Occipital lobe (tissue), 2 donors: Measurements from ENCODE around the gene FAM193A. TPM values are rescaled to one million over a fixed set of nuclear protein-coding genes. Genes with fewer than 3 reads are reported as not detected.
"Not testable (repeated sequence)": the region's sequence is repeated elsewhere in the genome, so short reads cannot be mapped to it uniquely, and the experiment has no call there.

Experiments used
- DNase-seq: peaks from one replicate; lab custom pipeline; 2025; lab: John Stamatoyannopoulos, UW
- total RNA-seq: library from RNA; depleted of rRNA; stranded (reverse); fragments of >200 nt; gene quantifications from one replicate; pipeline ENCODE4 v1.2.3, GENCODE V29; 2014

FAM193A gene
- total RNA-seq, 1 donor from 2014 or later, result 15.0 TPM

DNA sequence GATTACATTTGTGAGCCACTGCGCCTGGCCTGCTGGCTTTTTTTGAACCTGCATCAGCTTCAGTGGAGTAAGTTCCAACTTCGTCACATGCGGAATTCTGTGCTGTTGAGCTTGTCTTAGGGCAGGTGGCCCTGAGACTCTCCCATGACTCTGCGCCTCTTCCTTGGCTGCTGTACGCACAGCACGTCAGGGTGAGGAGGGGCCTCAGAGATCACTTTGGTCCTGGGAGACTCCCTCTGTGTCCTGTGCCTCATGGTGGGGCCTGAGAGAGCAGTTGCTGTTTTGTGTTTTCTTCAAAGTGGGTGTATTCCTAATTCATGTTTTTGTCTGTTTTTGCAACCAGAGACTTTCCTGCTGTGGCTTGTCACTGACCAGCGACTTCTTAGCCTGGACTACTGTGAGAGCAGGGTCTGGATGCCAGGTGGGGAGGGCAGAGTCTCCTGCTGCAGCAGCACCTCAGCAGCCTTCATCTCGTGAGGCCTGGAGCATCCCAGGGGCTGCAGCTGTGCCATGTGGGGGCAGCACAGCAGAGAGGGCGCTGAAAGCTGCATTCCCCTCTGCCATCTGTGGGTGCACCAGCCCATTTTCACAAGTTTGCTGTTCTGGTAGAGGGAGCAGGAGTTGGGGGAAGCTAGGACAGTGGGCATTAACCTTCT lies 111.8 kb downstream of the FAM193A start:
- DNase-seq, result no peak

DNA sequence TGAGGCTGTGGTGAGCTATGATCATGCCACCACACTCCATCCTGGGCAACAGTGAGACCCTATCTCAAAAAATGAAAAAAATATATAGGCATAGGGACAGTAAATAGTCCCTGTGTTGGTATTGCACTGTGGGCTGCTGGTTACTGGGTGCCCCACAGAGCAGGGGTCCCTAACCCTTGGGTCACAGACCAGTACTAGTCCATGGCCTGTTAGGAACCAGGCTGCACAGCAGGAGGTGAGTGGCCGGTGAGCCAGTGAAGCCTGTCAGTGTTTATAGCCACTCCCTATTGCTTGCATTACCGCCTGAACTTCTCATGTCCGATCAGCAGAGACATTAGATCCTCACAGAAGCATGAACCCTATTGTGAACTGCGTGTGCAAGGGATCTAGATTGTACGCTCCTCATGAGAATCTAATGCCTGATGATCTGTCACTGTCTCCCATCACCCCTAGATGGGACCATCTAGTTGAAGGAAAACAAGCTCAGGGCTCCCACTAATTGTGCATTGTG lies 113.2 kb downstream of the FAM193A start:
- no peak for DNase-seq

GRCh38 chr4:2650276-2650675 lies 113.8 kb downstream of the FAM193A start:
- no peak for DNase-seq

GRCh38 chr4:2651546-2651945 lies 115.1 kb downstream of the FAM193A start:
- DNase-seq, result no peak

DNA sequence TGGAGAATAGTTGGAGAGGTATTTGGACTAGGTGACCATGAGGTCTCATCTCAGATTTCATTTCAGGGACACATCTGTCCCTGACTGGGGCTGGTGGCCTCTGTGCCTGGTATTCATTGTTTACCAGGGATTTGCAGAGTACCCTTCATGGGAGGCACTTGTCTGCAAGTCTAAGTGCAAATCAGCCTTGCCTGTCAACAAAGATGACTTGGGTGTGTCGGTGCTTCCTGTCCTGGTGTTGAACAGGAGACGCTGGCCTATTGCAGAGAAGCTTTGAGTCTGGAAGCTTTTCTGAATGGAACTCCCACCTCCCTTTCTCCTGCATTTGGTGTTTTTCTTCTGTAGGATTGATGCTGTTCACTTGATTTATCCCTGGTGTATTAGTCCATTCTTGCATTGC lies 115.6 kb downstream of the FAM193A start:
- no peak for DNase-seq

- DNase-seq, result no peak
Observed at GRCh38 chr4:2652415-2653160, 116.1 kb downstream of the FAM193A start.

- DNase-seq, result no peak
Observed at GRCh38 chr4:2660596-2661211, 124.3 kb downstream of the FAM193A start.

GRCh38 chr4:2662598-2662997 lies 126.2 kb downstream of the FAM193A start:
- no peak for DNase-seq

- DNase-seq, result no peak
Observed at GRCh38 chr4:2663275-2663674, 126.8 kb downstream of the FAM193A start.

GRCh38 chr4:2666722-2667247 lies 130.3 kb downstream of the FAM193A start:
- DNase-seq, result no peak

GRCh38 chr4:2667428-2667827 lies 131.0 kb downstream of the FAM193A start:
- DNase-seq, result no peak

DNA sequence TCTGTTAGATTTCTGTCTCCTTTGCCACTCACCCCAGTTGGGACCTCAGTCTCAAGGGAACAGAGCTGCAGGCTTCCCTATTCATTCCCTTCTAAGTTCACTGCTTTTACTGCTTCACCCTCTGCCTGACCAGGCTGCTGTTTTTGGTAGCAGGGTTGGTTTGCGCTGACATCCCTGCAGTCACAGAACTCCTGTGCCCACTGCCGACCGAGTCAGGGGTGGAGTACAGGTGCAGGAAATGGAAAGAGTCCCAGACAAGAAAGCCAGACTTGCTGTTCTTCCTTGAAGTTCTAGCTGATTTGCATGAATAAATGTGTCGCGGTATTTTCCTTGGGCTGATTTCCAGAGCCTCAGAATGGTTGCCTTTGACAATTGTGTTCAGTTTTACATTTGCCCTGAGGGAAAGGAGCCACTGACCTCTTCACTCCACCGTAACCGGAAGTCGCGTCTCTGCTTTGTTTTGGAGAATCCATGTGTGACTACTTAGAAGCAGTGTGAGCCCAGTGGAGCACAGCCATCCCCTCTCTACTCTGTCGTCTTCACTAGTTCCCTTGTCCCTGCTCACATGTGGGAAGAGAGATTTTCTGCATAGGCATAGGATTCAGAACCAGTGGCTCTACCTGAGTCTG lies 134.9 kb downstream of the FAM193A start:
- DNase-seq, result no peak

GRCh38 chr4:2672082-2672481 lies 135.6 kb downstream of the FAM193A start:
- no peak for DNase-seq

DNA sequence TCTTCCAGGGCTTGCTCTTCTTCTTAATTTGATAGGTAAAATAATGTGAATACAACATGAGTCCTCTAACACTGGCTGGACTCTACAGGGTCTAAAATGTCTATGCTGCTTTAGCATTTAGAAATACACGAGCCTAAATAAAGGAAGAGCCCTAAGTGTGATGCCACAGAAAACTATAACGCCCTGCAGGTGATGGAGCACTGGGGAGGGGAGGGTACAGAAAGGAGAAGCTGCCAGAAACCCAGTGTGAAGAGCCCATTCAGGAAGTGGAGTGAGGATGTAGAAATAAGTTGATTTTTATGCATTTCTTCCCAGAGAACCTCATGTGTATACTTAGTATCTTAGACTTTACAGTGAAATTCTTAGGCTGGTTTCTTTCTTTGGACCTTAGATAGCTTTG lies 136.3 kb downstream of the FAM193A start:
- DNase-seq, result no peak

DNA sequence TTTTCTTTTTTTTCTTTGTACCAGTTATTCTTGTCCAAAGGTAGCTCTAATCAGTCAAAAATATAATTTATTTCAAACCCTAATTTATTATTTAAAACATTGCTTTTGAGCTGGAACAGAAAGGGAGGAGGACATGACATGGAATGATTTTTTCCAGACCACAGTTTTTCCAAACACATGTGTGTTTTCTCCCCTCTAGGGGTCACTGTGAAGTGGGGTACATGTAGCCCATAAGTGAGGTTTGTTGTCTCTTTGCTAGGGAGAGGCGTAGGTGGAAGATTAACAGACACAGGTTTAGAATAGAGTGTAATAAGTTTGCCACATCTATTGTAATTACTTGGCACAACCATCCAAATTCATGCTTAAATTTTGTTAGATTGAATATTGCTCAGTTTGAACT lies 136.7 kb downstream of the FAM193A start:
- DNase-seq, result no peak

DNA sequence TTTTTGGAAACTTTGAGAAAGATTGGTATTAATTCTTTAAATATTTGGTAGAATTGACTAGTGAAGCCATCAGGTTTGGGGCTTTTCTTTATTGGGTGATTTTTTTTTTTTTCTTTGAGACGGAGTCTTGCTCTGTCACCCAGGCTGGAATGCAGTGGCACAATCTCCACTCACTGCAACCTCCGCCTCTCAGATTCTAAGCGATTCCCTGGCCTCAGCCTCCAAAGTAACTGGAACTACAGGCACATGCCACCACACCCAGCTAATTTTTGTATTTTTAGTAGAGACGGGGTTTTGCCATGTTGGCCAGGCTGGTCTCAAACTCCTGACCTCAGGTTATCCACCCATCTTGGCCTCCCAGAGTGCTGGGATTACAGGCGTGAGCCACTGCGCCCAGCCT lies 143.3 kb downstream of the FAM193A start:
- DNase-seq, result not testable (repeated sequence)

DNA sequence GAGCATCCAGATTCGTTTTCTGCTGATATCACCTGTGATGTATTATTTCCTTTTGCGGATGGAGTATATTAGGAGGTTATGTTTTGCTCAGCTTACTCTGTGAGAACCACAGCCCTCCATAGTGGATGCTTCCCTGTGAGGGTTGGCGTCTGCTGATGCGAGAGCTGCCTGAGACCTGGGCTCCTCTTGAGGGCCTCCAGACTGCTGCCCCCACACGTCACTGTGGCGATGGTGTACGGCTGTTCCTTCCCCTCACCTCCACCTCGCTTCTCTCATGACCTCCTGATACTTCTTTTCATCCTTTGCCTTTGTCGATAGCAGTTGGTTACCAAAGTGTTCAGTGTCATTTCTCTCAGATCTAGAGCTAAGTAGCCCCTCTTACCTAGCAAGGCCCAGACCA lies 148.0 kb downstream of the FAM193A start:
- no peak for DNase-seq

- DNase-seq, result no peak
Observed at GRCh38 chr4:2685541-2685940, 149.1 kb downstream of the FAM193A start.

- no peak for DNase-seq
Observed at GRCh38 chr4:2686379-2687265, 150.2 kb downstream of the FAM193A start.

DNA sequence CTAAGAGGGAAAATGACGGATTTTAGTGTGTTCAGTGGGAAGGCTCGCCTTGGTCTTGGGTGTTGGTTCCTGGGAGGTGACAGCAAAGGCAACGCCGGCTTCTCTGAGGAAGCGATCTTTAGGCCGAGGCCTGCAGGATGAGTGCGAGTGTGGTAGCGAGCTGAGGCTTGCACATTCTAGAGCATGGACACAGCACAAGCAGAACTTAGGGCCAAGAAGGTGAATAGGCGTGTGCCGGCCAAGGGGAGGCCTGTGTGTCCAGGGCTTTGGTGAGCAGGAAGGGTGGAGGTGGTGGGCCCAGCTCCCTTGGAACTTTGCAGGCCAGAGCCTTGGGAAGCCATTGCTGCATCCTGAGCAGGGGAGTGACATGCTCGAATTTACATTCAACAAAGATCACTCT lies 151.8 kb downstream of the FAM193A start:
- no peak for DNase-seq

- no peak for DNase-seq
Observed at GRCh38 chr4:2688697-2689096, 152.2 kb downstream of the FAM193A start.
